UCSD-AML1 (cell line): ENCODE measurements around the gene WDR31.

Source experiments
- DNase-seq: peaks from one replicate; lab custom pipeline; 2025; ENCODE audit not compliant: unreplicated experiment; lab: John Stamatoyannopoulos, UW

The WDR31 gene

DNA sequence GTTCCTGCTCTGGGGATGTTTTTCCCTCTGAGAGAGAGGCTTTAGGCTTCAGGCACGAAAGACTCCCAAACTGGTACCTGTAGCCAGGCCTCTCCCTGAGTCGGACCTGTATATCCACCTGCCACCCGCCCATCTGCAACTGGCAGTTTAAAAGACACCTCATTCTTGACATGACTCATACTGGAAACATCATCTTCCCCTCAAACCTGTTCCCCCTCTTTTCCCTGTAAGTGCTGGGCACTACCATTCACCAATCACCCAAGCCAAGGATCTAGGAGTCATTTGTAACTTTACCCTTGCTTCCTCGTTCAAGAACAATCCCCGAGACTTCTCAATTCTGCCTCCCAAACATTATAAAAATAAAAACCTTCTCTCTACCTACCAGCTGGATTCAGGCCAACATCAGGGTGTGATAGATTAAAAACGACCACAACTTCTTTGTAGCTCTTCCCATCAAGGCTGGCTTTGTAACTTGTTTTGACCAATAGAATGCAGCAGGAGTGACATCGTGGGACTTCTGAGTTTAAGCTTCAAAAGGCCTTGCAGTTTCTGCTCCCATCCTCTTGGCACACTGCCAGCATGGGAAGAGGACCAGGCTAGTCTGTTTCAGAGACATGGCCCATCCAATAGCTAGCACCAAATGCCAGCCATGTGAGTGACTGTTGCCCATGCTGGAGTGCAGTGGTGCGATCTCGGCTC lies 1.8 kb upstream of the WDR31 start:
- no peak for DNase-seq

- no peak for DNase-seq
Measured at GRCh38 chr9:113337714-113338113, 2.4 kb downstream of the WDR31 start.

- DNase-seq = no peak
Measured at GRCh38 chr9:113331780-113332179, 8.3 kb downstream of the WDR31 start.

- DNase-seq = no peak
Measured at GRCh38 chr9:113328045-113328782, 11.9 kb downstream of the WDR31 start.

DNA sequence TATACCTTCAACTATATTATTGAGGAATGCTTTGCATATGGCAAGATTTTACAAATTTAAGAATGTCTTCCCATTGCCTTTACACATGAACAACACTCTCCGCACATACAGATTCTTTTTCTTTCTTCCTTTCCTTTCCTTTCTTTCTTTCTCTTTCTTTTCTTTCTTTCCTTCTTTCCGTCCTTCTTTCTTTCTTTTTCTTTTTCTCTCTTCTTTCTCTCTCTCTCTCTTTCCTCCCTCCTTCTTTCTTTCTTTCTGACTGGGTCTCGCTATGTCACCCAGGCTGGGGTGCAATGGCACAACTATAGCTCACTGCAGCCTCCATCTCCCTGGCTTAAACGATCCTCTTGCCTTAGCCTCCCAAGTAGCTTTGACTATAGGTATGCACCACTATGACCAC lies 13.8 kb downstream of the WDR31 start:
- no peak for DNase-seq

GRCh38 chr9:113322671-113323070 lies 17.4 kb downstream of the WDR31 start:
- DNase-seq = no peak

GRCh38 chr9:113320051-113320450 lies 20.0 kb downstream of the WDR31 start:
- DNase-seq = no peak

- DNase-seq = no peak
Measured at GRCh38 chr9:113319054-113319453, 21.0 kb downstream of the WDR31 start.

DNA sequence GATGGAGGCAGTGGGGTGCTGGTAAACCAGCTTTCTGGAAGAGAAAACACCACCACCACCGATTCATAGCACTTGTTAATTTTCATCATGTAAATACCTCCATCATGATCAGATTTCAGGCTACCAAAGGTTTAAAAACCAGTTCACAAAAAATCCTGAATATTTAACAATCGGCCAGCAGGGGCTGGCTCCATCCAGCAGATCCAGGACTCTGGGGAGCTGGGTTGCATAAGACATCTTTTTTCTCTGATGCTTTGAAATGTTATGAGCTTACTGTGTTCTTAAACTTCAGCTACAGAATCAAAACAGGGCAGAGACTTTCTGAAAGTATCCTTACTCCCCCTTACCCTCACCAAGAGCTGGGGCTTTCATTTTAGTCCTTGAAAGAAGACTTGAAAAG lies 22.3 kb downstream of the WDR31 start:
- DNase-seq = no peak

GRCh38 chr9:113316030-113316429 lies 24.0 kb downstream of the WDR31 start:
- no peak for DNase-seq

GRCh38 chr9:113315231-113315630 lies 24.8 kb downstream of the WDR31 start:
- no peak for DNase-seq

DNA sequence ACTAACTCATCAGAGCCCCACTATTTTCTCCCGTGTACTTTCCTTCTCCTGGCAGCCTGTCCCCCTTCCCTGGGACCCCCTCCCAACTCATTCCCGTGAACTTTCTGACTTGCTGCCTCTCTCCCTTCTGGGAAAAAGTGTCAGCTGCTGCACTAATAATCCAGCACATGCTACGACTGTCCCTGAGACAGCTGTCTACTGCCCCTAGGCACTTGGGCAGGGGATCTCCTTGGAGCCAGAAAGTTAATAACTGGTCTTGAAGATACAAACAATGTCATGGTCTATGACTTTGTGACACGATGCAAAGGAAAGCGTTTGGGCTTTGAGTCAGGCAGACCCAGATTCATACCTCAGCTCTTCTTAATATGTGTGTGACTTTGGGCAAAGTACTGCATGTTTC lies 26.8 kb downstream of the WDR31 start:
- no peak for DNase-seq

DNA sequence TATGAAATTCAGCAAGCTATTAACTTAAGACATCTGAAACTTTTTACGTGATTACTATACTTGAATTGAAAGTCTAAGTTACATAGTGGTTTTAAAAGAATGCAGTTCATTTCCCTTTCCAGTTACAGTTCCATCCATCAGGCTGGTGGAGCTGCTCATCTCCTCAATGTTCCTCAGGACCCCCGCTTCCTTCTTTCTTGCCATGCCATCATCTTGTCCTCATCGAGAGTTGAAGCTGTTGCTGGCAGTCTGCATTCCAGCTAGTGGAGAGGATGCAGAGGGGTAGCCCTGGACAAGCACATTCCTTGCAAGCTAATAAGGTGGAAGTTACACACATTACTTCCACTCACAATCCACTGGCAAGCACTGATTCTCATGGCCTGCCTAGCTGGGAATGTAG lies 28.1 kb downstream of the WDR31 start:
- DNase-seq = no peak

DNA sequence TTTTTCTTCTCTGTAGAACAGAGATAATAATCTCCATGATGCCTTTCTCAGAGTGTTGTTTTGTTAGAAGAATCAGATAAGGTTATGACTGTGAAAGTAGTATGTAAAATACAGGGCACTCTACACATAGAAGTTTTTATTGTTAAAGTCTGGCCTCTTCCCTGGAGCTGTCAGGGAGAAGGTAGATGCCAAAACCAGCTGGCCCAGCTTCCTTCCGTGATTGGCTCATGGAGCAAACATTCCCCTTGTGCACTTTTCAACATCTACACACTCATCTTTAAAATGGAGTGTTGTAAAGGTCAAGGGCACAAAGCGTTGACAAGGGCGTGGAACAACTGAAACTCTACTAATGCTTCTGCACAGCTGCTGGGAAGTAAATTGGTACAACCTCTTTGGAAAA lies 29.5 kb downstream of the WDR31 start:
- no peak for DNase-seq

DNA sequence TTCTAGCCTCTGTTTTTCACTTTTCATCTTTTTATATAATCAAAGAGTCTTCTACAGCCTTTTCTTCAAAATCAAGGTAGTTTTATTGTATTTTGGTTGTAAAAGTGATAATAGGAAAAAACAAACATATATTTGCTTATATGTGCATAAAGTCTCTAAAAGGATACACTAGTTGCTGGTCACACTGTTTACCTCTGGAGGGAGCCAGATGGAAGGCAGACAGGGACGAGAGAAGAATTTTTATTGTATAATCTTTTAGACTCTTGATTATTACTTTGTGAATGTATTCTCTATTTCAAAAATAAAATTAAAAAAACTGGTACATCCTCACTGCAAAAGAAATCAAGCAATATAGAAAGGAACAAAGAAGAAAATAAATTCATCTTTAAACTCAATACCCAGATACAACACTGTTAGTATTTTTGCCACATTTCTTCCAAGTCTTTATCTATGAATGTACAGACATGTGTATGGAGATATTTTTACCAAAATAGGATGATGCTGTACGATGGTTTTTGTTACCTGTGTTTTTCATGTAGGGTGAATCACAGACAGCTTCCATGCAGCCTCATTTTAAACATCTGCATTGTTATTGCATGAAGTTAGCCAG lies 30.8 kb downstream of the WDR31 start:
- DNase-seq = no peak

DNA sequence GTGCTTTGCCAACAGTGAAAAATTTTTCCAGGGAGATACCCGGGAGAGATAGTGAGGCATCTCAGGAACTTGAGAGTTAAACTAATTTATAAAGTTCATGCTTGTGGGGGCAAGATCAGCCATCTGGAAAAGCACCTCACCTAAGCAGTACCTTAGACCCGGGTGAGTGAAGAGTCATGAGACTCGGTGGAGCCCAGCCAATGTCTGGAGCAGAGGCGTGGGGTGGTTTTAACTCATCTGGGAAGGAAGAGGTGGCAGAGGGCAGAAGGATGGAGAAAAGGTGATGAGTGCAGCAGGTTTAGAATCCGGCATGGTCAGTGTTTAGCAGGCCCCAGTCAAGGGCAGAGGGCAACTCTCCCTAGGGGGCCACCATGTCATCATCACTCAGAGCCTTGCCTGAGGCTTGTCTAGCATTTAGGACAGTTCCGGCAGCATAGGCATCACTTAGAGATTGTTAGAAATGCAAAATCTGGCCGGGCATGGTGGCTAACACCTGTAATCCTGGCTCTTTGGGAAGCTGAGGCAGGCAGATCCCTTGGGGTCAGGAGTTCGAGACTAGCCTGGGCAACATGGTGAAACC lies 32.6 kb downstream of the WDR31 start:
- DNase-seq = no peak

DNA sequence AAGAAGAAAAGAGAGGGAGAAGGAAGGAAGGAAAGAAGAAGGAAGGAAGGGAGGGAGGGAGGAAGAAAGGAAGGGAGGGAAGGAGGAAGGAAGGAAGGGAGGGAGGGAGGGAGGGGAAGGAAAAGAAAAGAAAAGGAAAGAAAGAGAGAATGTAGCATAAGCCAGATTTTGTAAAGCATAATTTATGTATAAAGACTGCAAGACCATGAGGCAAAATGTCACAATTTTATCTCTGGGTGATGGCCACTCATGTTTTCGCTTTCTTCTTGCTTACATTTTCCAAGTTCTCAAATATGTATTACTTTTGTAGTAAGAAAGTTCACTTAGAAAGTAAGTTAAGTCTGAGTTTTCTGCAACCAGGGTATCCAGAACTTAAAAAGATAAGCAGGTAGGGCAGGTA lies 33.5 kb downstream of the WDR31 start:
- no peak for DNase-seq

DNA sequence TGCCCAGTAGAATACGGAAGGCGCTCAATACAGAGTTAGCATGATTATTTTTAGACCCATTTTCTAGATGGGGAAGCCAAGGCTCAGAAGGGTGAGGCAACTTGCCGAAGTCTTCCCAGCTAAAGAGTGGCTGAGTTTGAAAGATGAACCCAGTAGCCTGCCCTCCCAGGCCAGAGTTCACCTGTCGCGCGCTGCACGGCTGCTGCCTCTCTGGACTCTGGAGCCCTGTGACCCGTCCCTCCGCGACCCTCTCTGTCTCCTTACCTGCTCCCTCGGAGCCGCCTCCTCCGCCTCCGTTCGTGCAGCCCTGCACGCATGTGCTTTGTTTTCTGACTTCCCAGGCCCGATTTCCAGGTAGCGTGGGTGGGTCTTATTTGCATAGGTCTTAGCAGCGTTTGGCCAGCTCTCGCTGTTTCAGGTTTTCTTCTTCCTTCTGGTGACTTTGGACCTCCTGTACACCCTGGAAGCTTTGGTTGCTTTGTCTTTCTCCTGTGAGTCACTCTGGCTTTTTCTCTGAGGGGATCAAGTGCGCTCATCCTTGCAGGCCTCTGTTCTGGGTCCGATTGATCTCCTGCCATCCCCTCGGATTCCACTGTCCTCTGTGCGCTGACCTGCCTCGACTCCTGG lies 37.2 kb downstream of the WDR31 start, which contains the start of gene RNF183:
Gene RNF183, minus strand, starts transcription at position 585 of the 627 bp plus-strand sequence. CDS start 5,192 bp downstream, outside the sequence.
- DNase-seq = no peak

GRCh38 chr9:113301548-113301947 lies 38.5 kb downstream of the WDR31 start:
- DNase-seq = no peak

DNA sequence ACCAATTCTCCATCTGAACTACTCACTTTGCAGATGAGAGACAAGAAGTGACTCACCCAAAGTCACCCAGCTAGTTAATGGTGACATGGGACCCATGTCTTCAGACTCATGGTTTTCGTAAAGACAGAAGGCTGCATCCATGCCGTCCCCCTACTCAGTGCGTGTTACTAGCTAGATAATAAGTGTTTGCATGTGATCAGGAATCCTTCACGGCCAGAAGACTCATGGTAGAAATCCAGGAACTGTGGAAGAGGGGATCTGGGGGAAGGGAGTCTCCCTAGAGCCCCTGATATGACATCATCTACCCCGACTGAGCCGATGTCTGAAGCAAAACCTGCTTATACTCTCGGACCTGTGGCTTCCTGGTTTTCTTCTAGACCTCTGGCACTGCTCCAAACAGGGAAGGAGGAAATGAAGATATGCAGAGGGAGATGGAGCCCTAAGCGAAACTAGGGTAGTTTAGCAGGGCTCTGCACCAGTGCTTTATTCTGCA lies 40.2 kb downstream of the WDR31 start:
- DNase-seq = peak; percentile 22
